ENCODE data around the gene PROX1. TPM values are rescaled to one million over a fixed set of nuclear protein-coding genes. Genes with fewer than 3 reads are reported as not detected.

Gene PROX1
- total and polyA plus RNA-seq, 7 donors = 0.40 to 20.6 (median 8.3) TPM

- no peak overlapping the region for H3K27ac ChIP-seq
- H3K36me3 ChIP-seq (ENCODE audit: insufficient read depth in 1 of 2, low read depth in 1 of 2) = no peaks in the 10 kb centered on the region
- WGBS, 3 donors = 69 to 81% (median 72%) methylated on average over 6 of the region's 6 CpGs
- H3K4me3 ChIP-seq = no peak overlapping the region
- no peaks in the 10 kb centered on the region for H3K27me3 ChIP-seq (ENCODE audit: insufficient read depth in 3 of 3, low read length in 2 of 3)
- no peaks in the 10 kb centered on the region for H3K4me1 ChIP-seq
- H3K9me3 ChIP-seq = no peaks in the 10 kb centered on the region
- intact Hi-C loops (cut with DNase I) = no loop called here
- no peak for ATAC-seq
- TF ChIP-seq, protein P1, sequence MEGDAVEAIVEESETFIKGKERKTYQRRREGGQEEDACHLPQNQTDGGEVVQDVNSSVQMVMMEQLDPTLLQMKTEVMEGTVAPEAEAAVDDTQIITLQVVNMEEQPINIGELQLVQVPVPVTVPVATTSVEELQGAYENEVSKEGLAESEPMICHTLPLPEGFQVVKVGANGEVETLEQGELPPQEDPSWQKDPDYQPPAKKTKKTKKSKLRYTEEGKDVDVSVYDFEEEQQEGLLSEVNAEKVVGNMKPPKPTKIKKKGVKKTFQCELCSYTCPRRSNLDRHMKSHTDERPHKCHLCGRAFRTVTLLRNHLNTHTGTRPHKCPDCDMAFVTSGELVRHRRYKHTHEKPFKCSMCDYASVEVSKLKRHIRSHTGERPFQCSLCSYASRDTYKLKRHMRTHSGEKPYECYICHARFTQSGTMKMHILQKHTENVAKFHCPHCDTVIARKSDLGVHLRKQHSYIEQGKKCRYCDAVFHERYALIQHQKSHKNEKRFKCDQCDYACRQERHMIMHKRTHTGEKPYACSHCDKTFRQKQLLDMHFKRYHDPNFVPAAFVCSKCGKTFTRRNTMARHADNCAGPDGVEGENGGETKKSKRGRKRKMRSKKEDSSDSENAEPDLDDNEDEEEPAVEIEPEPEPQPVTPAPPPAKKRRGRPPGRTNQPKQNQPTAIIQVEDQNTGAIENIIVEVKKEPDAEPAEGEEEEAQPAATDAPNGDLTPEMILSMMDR (IDR thresholded peaks at IDR 0.05) = no peak
- no peak for DNase-seq
Measured at GRCh38 chr1:213998785-213999184, 11.0 kb downstream of the PROX1 start.

DNA sequence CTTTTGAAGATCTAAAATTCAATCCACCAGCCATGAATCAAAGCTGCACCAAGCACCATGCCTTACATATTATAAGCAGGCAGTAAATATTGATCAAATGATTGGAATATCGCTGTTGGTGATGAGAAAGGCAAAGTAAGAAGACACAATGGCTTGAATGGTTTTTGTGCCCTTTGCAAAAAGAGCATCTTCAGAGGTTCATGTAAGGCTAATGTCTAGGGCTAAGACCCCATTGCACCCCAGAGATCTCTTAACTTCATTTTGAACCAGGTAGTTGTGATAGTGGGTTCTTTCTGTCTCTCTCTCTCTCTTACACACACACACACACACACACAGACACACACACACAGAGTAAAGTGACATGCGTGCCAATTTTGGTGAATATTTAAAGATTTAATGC is 12.0 kb downstream of the PROX1 start:
- TF ChIP-seq, protein P1 (IDR thresholded peaks at IDR 0.05) = no peak
- ATAC-seq = no peak
- no peaks in the 10 kb centered on the region for H3K27me3 ChIP-seq (ENCODE audit: insufficient read depth in 3 of 3, low read length in 2 of 3)
- no peaks in the 10 kb centered on the region for H3K4me1 ChIP-seq
- no peak overlapping the region for H3K27ac ChIP-seq
- WGBS, 3 donors = 88 to 91% (median 88%) methylated on average over 2 of the region's 2 CpGs
- H3K36me3 ChIP-seq (ENCODE audit: insufficient read depth in 1 of 2, low read depth in 1 of 2) = no peaks in the 10 kb centered on the region
- intact Hi-C loops (cut with DNase I) = no loop called here
- H3K4me3 ChIP-seq = no peak overlapping the region
- DNase-seq = no peak
- H3K9me3 ChIP-seq = no peaks in the 10 kb centered on the region

DNA sequence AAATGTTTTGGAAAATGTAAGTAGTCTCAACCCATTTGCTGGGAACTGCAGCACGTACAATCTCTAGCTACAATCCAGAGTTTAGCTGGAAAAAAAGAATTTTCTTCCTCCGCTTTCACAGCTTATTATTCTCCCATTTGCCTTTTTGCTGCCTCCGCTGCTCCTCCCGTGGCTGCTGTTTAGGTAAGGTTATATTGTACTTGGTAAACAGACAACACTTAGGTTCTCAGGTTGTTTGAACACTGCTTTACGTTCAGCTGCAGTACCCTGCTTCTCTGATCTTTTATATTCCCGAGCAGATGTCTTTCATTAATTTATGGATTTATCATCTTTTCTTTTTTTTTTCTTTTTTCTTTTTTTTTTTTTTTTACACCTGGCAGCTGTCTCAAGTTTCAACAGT is 14.3 kb downstream of the PROX1 start:
- no peak for ATAC-seq
- Histone ChIP-seq H3K4me1 (no peaks in the 10 kb centered on the region), H3K4me3 (no peak overlapping the region), H3K36me3 (ENCODE audit: insufficient read depth in 1 of 2, low read depth in 1 of 2) (no peaks in the 10 kb centered on the region), H3K27me3 (ENCODE audit: insufficient read depth in 3 of 3, low read length in 2 of 3) (no peaks in the 10 kb centered on the region), H3K27ac (no peak overlapping the region), H3K9me3 (no peaks in the 10 kb centered on the region)
- intact Hi-C loops (cut with DNase I) = no loop called here
- no peak for DNase-seq
- 52 to 64% (median 59%) methylated on average over 6 of the region's 6 CpGs for WGBS, 3 donors
- TF ChIP-seq, protein P1 (IDR thresholded peaks at IDR 0.05) = no peak

DNA sequence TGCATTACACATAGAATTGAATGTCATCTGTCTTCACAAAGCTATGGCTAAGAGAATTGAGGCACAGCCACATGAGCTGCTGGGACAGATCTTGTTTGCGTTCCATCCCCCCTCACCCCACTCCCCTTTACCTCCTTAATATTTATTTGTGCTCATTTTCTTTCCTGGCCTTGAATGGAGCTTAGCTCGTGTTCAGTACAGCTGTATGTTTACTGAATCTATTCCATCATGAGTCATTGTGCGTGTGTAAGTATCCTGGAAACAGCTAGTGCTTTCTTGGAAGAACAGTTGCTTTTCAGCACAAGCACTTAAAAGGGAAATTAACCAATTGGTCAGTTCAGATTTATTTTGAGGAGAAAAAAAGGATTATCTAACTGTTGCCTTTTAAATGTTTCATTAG is 14.7 kb downstream of the PROX1 start:
- H3K4me1 ChIP-seq = no peaks in the 10 kb centered on the region
- 26 to 30% (median 28%) methylated on average over 3 of the region's 3 CpGs for WGBS, 3 donors
- no peaks in the 10 kb centered on the region for H3K27me3 ChIP-seq (ENCODE audit: insufficient read depth in 3 of 3, low read length in 2 of 3)
- intact Hi-C loops (cut with DNase I) = no loop called here
- TF ChIP-seq, protein P1 (IDR thresholded peaks at IDR 0.05) = no peak
- DNase-seq (no peak), ATAC-seq (peak in 3 of 4 donors; percentile 56 to 77 (median 71))
- no peaks in the 10 kb centered on the region for H3K36me3 ChIP-seq (ENCODE audit: insufficient read depth in 1 of 2, low read depth in 1 of 2)
- no peak overlapping the region for H3K4me3 ChIP-seq
- no peaks in the 10 kb centered on the region for H3K9me3 ChIP-seq
- H3K27ac ChIP-seq = no peak overlapping the region

GRCh38 chr1:214003233-214003632 is 15.5 kb downstream of the PROX1 start:
- TF ChIP-seq, protein P1 (IDR thresholded peaks at IDR 0.05) = no peak
- DNase-seq (no peak), ATAC-seq (peak in 2 of 4 donors; percentile 55 to 57)
- intact Hi-C loops (cut with DNase I) = no loop called here
- H3K27ac ChIP-seq = no peak overlapping the region
- H3K9me3 ChIP-seq = no peaks in the 10 kb centered on the region
- H3K4me3 ChIP-seq = no peak overlapping the region
- H3K36me3 ChIP-seq (ENCODE audit: insufficient read depth in 1 of 2, low read depth in 1 of 2) = no peaks in the 10 kb centered on the region
- WGBS, 3 donors = 41 to 66% (median 54%) methylated on average over 3 of the region's 3 CpGs
- no peaks in the 10 kb centered on the region for H3K27me3 ChIP-seq (ENCODE audit: insufficient read depth in 3 of 3, low read length in 2 of 3)
- H3K4me1 ChIP-seq = no peaks in the 10 kb centered on the region

Measured in psoas muscle (tissue), 8 donors.